Endothelial cell (in vitro differentiated cells): ENCODE results near the gene GRAMD4. TPM values are rescaled to one million over a fixed set of nuclear protein-coding genes. Genes with fewer than 3 reads are reported as not detected.

Experiments used
- DNase-seq: peaks from one replicate; pipeline ENCODE4 v3.0.0; 2021; ENCODE audit warnings: low spot score
- H3K27ac Mint-ChIP-seq: one replicate; pipeline ENCODE4 v1.8.0; 2021; ENCODE audit warnings: mixed read lengths, inconsistent platforms; ENCODE audit not compliant: unreplicated experiment
- H3K27me3 Mint-ChIP-seq: one replicate; pipeline ENCODE4 v1.8.0; 2021; ENCODE audit warnings: mild to moderate bottlenecking, moderate library complexity, mixed read lengths, inconsistent platforms; ENCODE audit not compliant: unreplicated experiment
- H3K36me3 Mint-ChIP-seq: one replicate; pipeline ENCODE4 v1.8.0; 2021; ENCODE audit warnings: mild to moderate bottlenecking, low read depth, mixed read lengths, inconsistent platforms; ENCODE audit not compliant: unreplicated experiment
- H3K4me1 Mint-ChIP-seq: one replicate; pipeline ENCODE4 v1.8.0; 2021; ENCODE audit warnings: mild to moderate bottlenecking, mixed read lengths, inconsistent platforms; ENCODE audit not compliant: unreplicated experiment
- H3K4me3 Mint-ChIP-seq: one replicate; pipeline ENCODE4 v1.8.0; 2021; ENCODE audit warnings: mild to moderate bottlenecking, mixed read lengths, inconsistent platforms; ENCODE audit not compliant: unreplicated experiment
- H3K9me3 Mint-ChIP-seq: one replicate; pipeline ENCODE4 v1.8.0; 2021; ENCODE audit warnings: mixed read lengths, inconsistent platforms; ENCODE audit not compliant: unreplicated experiment
- total RNA-seq: library from RNA; stranded (reverse); fragmentation: NEBNext Ultra II Directional; extraction: Animal tissue kit (Norgen Biotek cat#: 25700); gene quantifications from one replicate; pipeline ENCODE4 v1.2.1, GENCODE V29; 2021; ENCODE audit not compliant: unreplicated experiment
- TF ChIP-seq, protein P1 (sequence below): fragments of 200-600 bp; sonication (generic); IDR thresholded peaks from one replicate; pipeline ENCODE4 v1.5.0; 2021; ENCODE audit warnings: antibody characterized with exemption; ENCODE audit not compliant: unreplicated experiment

Gene GRAMD4
- total RNA-seq, 1 donor from 2014 or later = 42.7 TPM

DNA sequence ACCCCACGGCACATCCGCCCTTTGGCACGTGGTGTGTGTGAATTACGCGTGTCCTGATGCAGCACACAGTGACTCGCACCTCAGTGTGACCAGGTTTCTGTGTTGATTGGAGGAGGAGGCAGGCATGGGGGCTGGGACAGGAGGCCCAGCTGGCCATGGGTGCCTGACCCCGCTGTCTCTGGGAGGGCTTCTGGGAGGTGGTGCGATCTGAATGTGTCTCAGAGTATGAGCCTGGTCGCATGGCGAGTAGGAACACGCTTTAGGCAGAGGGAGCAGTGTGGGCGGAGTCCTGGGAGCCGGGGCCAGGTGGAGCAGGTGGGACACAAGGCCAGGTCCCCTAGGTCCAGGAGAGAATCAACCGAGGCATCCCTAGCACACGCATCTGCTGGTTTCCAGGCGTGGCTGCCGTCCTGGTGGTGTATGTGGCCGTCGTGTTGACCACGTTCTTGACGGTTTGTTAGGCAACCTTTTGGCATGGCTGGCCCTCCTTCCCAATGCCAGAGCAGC is 5.7 kb downstream of the GRAMD4 start:
- H3K27ac Mint-ChIP-seq = no peak overlapping the region
- H3K4me1 Mint-ChIP-seq = peaks cover 10% of the 10 kb centered on the region
- no peaks in the 10 kb centered on the region for H3K36me3 Mint-ChIP-seq
- TF ChIP-seq, protein P1, sequence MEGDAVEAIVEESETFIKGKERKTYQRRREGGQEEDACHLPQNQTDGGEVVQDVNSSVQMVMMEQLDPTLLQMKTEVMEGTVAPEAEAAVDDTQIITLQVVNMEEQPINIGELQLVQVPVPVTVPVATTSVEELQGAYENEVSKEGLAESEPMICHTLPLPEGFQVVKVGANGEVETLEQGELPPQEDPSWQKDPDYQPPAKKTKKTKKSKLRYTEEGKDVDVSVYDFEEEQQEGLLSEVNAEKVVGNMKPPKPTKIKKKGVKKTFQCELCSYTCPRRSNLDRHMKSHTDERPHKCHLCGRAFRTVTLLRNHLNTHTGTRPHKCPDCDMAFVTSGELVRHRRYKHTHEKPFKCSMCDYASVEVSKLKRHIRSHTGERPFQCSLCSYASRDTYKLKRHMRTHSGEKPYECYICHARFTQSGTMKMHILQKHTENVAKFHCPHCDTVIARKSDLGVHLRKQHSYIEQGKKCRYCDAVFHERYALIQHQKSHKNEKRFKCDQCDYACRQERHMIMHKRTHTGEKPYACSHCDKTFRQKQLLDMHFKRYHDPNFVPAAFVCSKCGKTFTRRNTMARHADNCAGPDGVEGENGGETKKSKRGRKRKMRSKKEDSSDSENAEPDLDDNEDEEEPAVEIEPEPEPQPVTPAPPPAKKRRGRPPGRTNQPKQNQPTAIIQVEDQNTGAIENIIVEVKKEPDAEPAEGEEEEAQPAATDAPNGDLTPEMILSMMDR = no peak
- H3K4me3 Mint-ChIP-seq = no peak overlapping the region
- H3K9me3 Mint-ChIP-seq = no peaks in the 10 kb centered on the region
- H3K27me3 Mint-ChIP-seq = peaks cover 2% of the 10 kb centered on the region
- DNase-seq = no peak

DNA sequence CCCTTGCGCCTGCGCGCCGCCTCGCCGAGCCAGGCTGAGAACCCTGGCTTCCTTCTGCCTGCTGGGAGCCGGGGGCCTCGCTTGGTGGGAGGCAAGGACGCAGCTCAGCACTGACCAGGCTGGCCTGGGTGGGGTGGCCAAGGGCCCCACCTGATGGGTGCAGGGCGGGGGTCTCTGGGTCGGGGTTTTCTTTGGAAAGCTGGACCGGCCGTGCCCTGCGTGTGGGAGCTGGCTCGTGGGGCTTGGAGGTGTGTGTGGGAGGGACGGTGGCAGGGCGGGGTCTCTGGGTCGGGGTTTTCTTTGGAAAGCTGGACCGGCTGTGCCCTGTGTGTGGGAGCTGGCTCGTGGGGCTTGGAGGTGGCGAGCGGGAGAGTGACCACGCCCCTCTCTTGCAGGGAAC is 6.2 kb downstream of the GRAMD4 start:
- Mint-ChIP-seq H3K9me3 (no peaks in the 10 kb centered on the region), H3K4me3 (no peak overlapping the region), H3K4me1 (peaks cover 10% of the 10 kb centered on the region), H3K36me3 (no peaks in the 10 kb centered on the region), H3K27ac (no peak overlapping the region), H3K27me3 (peaks cover 2% of the 10 kb centered on the region)
- DNase-seq = no peak
- TF ChIP-seq, protein P1 = no peak

- TF ChIP-seq, protein P1 = no peak
These were observed 7.0 kb downstream of the GRAMD4 start for GRCh38 chr22:46626911-46627805.

GRCh38 chr22:46627806-46628482 is 7.8 kb downstream of the GRAMD4 start:
- no peaks in the 10 kb centered on the region for H3K36me3 Mint-ChIP-seq
- DNase-seq = no peak
- H3K4me3 Mint-ChIP-seq = no peak overlapping the region
- peaks cover 2% of the 10 kb centered on the region for H3K4me1 Mint-ChIP-seq
- H3K27ac Mint-ChIP-seq = no peak overlapping the region
- TF ChIP-seq, protein P1 = no peak
- peaks cover 4% of the 10 kb centered on the region for H3K27me3 Mint-ChIP-seq
- no peaks in the 10 kb centered on the region for H3K9me3 Mint-ChIP-seq

More at GRCh38 chr22:46626911-46627805, 7.0 kb downstream of the GRAMD4 start:
- no peak overlapping the region for H3K4me3 Mint-ChIP-seq
- no peaks in the 10 kb centered on the region for H3K36me3 Mint-ChIP-seq
- DNase-seq = no peak
- peaks cover 4% of the 10 kb centered on the region for H3K27me3 Mint-ChIP-seq
- H3K9me3 Mint-ChIP-seq = no peaks in the 10 kb centered on the region
- no peak overlapping the region for H3K27ac Mint-ChIP-seq
- peaks cover 5% of the 10 kb centered on the region for H3K4me1 Mint-ChIP-seq
